HG02623 (cell line): ENCODE results near the gene HPCAL1.
A peak's percentile ranks its signal among the peaks of the same experiment; 100 is the strongest.

Experiments
- ATAC-seq: cut with Tn5 transposase; IDR thresholded peaks from one replicate; pipeline ENCODE4 v1.9.1; 2021; ENCODE audit warnings: moderate library complexity; ENCODE audit not compliant: unreplicated experiment

The HPCAL1 gene

GRCh38 chr2:10419553-10420257 is 117.0 kb downstream of the HPCAL1 start:
- no peak for ATAC-seq

- no peak for ATAC-seq
These were observed 119.5 kb downstream of the HPCAL1 start for GRCh38 chr2:10422251-10422650.

GRCh38 chr2:10422732-10423399 is 120.2 kb downstream of the HPCAL1 start:
- ATAC-seq, result no peak

- no peak for ATAC-seq
These were observed 120.7 kb downstream of the HPCAL1 start for GRCh38 chr2:10423400-10423774.

GRCh38 chr2:10424051-10424450 is 121.3 kb downstream of the HPCAL1 start:
- no peak for ATAC-seq

- no peak for ATAC-seq
These were observed 122.3 kb downstream of the HPCAL1 start for GRCh38 chr2:10424916-10425505.

GRCh38 chr2:10425699-10426098 is 123.0 kb downstream of the HPCAL1 start:
- no peak for ATAC-seq

GRCh38 chr2:10426726-10427617 is 124.3 kb downstream of the HPCAL1 start:
- no peak for ATAC-seq

- no peak for ATAC-seq
These were observed 124.9 kb downstream of the HPCAL1 start for GRCh38 chr2:10427618-10427949.

- no peak for ATAC-seq
These were observed 125.7 kb downstream of the HPCAL1 start for GRCh38 chr2:10428355-10428754.

- no peak for ATAC-seq
These were observed 126.2 kb downstream of the HPCAL1 start for GRCh38 chr2:10428924-10429323.

- no peak for ATAC-seq
These were observed 128.3 kb downstream of the HPCAL1 start for GRCh38 chr2:10430886-10431622.

GRCh38 chr2:10431797-10432196 is 129.1 kb downstream of the HPCAL1 start:
- ATAC-seq, result no peak

GRCh38 chr2:10432311-10433181 is 129.8 kb downstream of the HPCAL1 start:
- ATAC-seq, result no peak

- no peak for ATAC-seq
These were observed 130.7 kb downstream of the HPCAL1 start for GRCh38 chr2:10433264-10433946.

GRCh38 chr2:10433947-10434885 is 131.5 kb downstream of the HPCAL1 start:
- ATAC-seq, result no peak

- peak; percentile 70 for ATAC-seq
These were observed 132.4 kb downstream of the HPCAL1 start for GRCh38 chr2:10434886-10435819.
